AG09309 (cell line): ENCODE data around the gene TMEM145.

ENCODE experiments used
- DNase-seq: peaks from one replicate; pipeline ENCODE4 v3.0.0-alpha.2; 2010; ENCODE audit warnings: low read depth
- H3K4me3 ChIP-seq: 2 replicates; pipeline ENCODE4 v1.5.1; 2011; ENCODE audit warnings: mild to moderate bottlenecking, low read depth, low read length, moderate library complexity; ENCODE audit not compliant: control insufficient read depth
- CTCF ChIP-seq: IDR thresholded peaks from 2 replicates; pipeline ENCODE4 v1.5.1; 2011; ENCODE audit warnings: mild to moderate bottlenecking, low read depth, low read length, inconsistent platforms; ENCODE audit not compliant: insufficient read depth, control insufficient read depth; ENCODE audit errors: missing control alignments

The TMEM145 gene

DNA sequence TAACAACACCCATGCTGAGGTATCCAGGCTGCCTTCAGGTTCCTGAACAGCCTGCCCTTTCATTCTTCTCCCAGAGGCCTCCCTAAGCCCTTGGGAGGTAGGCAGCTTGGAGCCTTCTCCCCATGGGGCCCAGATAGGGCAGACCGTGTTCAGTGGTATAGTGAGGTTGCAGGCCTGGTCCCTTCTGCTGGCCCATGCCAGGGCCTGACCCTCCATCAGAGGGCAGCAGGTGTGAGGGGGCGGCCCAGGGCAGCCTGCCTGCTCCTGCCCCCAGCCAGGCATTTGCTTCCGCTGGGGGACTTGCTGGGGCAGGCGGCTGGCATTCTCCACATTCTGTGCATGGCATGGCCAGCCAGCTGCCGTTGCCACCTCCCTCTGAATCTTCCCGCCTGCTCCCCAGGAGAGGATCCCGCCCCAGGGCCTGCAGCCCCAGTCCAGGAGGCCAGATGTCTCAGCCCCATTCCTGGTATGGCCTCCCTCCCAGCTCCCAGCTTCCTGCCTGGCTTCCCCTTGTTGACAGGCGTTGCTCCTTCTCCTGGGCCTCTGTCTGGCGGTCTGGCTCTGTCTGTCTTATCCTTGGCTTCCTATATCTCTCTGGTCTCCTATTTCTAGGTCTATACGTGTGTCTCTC, 35.2 kb upstream of the TMEM145 start:
- no peak for TF ChIP-seq CTCF
- no peak overlapping the region for H3K4me3 ChIP-seq
- DNase-seq: no peak

DNA sequence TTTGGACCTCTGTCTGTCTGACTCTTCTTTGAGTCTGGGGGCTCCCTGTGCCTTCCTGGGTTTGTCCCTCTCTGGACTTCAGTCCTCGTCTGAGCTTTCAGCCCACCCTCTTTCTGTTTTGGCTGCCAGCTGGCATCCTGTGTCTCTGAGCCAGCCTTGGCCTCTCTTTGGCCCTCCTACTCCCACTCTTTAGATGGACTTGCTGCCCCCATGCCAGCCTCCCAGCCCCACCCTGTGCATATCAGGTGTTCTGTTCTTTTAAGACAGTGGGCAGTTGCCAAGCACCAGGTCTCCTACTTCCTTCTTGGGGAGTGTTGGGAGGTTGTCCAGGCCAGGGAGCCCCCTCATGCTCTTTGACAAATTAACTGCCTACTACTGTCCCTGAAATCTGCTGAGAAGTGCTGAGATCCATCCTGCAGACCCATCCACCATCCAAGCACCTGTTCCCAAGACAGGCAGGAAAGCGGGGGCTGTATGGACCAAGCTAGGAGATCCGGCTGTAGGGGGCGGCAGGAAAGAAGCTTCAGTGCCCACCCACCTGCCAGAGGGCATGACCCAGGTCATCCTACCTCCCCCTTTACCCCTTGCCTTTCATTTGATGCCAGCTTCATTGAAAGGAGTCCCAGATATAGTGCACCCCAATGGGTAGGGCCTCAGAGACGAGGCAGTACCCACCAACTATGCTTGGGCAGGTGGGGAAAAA, 34.5 kb upstream of the TMEM145 start:
- TF ChIP-seq CTCF: no peak
- no peak for DNase-seq
- no peak overlapping the region; the same call in 1 of the 2 replicates for H3K4me3 ChIP-seq

- peak overlapping the region; percentile 71 for H3K4me3 ChIP-seq
- DNase-seq: no peak
- TF ChIP-seq CTCF: no peak
Observed at GRCh38 chr19:42279155-42279901, 33.8 kb upstream of the TMEM145 start.

DNA sequence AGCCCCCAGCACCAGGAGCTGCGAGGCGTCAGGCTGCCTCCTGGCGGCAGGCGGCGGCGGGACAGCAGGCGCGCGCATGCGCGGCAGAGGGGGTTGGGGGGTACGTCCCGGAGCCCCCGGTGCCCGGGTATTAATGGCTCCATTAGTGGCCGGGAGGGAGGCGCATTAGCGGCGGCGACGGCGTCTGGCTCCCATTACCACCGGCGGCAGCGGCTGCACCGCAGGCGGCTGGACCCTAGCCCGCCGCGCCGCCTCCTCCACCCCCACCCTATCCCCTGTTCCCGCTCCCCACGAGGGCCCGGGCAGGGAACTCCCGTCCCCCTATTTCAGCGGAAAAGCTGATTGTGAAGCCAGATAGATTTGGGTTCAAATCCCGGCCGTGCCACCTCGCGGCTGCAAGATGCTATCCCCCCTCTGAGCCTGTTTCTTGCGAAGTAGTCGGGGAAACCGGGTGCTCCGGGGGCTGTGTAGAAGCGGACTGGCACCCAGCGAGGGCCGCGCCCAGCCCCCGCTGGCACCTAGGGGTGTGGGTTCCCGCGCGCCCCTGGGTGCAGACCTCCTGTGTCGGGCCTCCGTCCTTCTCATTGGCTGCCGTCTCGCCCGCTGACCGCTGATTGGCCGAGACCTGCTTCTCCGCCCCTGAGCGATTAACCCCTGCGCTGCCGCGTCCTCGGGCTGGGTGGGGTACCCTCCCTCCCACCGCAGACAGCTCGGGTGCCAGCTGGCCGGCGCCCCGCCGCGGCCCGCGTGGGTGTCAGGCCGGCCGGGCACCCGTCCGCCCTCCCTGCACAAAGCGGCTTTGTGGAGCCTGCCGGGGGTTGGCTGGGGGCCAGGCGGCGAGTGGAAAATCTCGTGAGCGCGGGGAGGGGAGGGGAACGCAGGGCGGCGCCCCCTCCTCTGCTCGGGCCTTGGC, 33.0 kb upstream of the TMEM145 start:
- peak; percentile 43 for DNase-seq
- peak overlapping the region; percentile 71 for H3K4me3 ChIP-seq
- TF ChIP-seq CTCF: peak; percentile 78

DNA sequence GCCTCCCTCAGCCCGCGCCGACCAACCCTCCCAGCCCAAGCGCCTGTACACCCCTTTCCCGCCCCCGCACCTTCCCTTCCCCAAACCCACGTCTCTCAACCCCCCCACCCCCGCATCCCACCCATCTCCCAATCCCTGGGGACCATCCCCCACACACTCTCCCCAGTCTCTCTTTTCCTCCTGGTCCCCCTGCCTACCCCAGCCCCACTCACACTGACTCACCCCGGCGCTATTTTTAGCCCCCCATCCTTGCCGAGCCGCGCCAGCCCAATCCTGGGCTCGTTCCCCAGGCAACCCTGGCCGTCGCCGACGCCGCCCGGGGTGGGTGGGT, 32.3 kb upstream of the TMEM145 start:
- H3K4me3 ChIP-seq: peak overlapping the region; percentile 71
- no peak for DNase-seq
- no peak for TF ChIP-seq CTCF
